KMS-11 (cell line): Measurements from ENCODE around the gene AQR.

ENCODE experiments used
- H2AFZ ChIP-seq: fragments of 200-600 bp; sonication (generic); 2 replicates; pipeline ENCODE4 v1.6.1; 2016; ENCODE audit warnings: antibody characterized with exemption, mixed run types, low read depth
- H3K27ac ChIP-seq: fragments of 200-600 bp; sonication (generic); 2 replicates; pipeline ENCODE4 v1.6.1; 2016; ENCODE audit warnings: mild to moderate bottlenecking, mixed run types
- H3K27me3 ChIP-seq: fragments of 200-600 bp; sonication (generic); 2 replicates; pipeline ENCODE4 v1.6.1; 2017; ENCODE audit warnings: mild to moderate bottlenecking, low read depth, mixed run types, moderate library complexity; ENCODE audit not compliant: insufficient read depth
- H3K36me3 ChIP-seq: fragments of 200-600 bp; sonication (generic); 2 replicates; pipeline ENCODE4 v1.6.1; 2017; ENCODE audit warnings: mild to moderate bottlenecking, mixed run types; ENCODE audit not compliant: insufficient read depth
- H3K4me1 ChIP-seq: fragments of 200-600 bp; sonication (generic); 2 replicates; pipeline ENCODE4 v1.6.1; 2016; ENCODE audit warnings: mild to moderate bottlenecking, low read depth, mixed run types; ENCODE audit not compliant: poor library complexity, severe bottlenecking
- H3K4me2 ChIP-seq: fragments of 200-600 bp; sonication (generic); 2 replicates; pipeline ENCODE4 v1.7.0; 2016; ENCODE audit warnings: mild to moderate bottlenecking, mixed run types
- H3K4me3 ChIP-seq: fragments of 200-600 bp; sonication (generic); IDR thresholded peaks from 2 replicates; pipeline ENCODE4 v1.6.1; 2017; ENCODE audit warnings: low read depth, low read length, mixed read lengths; ENCODE audit not compliant: insufficient read depth
- H3K79me2 ChIP-seq: fragments of 200-600 bp; sonication (generic); 2 replicates; pipeline ENCODE4 v1.6.1; 2016; ENCODE audit warnings: low read depth, mixed run types; ENCODE audit not compliant: insufficient read depth
- H3K9ac ChIP-seq: fragments of 200-600 bp; sonication (generic); 2 replicates; pipeline ENCODE4 v1.6.1; 2016; ENCODE audit warnings: mild to moderate bottlenecking, mixed run types
- H4K20me1 ChIP-seq: fragments of 200-600 bp; sonication (generic); 2 replicates; pipeline ENCODE4 v1.6.1; 2016; ENCODE audit warnings: mild to moderate bottlenecking, mixed run types; ENCODE audit not compliant: insufficient read depth
- TF ChIP-seq, protein P1 (sequence below): fragments of 200-600 bp; sonication (generic); conservative IDR thresholded peaks from 2 replicates; pipeline ENCODE4 v1.6.1; 2017; ENCODE audit warnings: low read depth, mild to moderate bottlenecking, antibody characterized with exemption, low read length, moderate library complexity, mixed read lengths

AQR gene

DNA sequence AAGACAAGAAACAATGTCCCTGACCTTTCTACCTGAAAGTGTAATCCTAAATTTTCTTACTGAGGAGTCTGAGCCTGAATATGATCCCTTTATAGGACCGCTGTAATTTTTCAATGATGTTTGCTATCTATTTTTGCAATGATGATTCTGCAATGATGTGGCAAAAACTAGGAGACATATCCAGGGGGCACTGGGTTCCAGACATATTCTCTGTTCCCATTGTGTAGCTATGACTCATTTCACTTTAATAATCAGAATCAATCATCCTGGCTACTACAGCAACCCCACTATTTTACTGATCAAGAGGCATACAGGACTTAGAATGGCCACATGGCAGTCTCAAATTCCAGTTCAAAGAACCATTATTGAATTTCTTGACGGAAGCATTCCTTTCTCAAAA is 85.9 kb downstream of the AQR start:
- Histone ChIP-seq H3K27ac (no peak overlapping the region), H3K4me2 (no peak overlapping the region), H3K4me1 (no peaks in the 10 kb centered on the region), H3K4me3 (no peak overlapping the region), H2AFZ (no peak overlapping the region), H3K9ac (no peak overlapping the region), H3K36me3 (peaks cover 9% of the 10 kb centered on the region; the same call in 1 of the 2 replicates), H3K79me2 (no peaks in the 10 kb centered on the region), H4K20me1 (no peaks in the 10 kb centered on the region), H3K27me3 (no peaks in the 10 kb centered on the region)
- TF ChIP-seq, protein P1, sequence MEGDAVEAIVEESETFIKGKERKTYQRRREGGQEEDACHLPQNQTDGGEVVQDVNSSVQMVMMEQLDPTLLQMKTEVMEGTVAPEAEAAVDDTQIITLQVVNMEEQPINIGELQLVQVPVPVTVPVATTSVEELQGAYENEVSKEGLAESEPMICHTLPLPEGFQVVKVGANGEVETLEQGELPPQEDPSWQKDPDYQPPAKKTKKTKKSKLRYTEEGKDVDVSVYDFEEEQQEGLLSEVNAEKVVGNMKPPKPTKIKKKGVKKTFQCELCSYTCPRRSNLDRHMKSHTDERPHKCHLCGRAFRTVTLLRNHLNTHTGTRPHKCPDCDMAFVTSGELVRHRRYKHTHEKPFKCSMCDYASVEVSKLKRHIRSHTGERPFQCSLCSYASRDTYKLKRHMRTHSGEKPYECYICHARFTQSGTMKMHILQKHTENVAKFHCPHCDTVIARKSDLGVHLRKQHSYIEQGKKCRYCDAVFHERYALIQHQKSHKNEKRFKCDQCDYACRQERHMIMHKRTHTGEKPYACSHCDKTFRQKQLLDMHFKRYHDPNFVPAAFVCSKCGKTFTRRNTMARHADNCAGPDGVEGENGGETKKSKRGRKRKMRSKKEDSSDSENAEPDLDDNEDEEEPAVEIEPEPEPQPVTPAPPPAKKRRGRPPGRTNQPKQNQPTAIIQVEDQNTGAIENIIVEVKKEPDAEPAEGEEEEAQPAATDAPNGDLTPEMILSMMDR = no peak

DNA sequence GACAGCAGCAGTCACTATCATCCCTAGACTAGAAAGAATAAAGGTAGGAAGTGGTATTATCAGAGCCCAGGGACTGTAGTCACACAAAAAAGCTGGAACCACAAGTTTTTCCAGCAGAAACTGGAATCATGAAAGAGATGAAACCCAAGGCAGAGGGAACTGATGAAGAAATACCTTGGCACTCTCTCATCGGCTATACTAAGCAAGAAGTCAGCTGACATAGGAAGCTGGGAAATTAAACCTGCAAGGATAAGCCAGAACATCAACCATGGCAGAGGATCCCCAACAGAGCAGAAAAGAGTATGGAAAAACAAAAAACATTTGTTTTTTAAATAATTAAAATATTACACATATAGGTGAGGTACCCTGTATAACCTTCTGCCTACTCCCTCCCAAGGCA is 86.5 kb downstream of the AQR start:
- H2AFZ ChIP-seq = no peak overlapping the region
- no peak overlapping the region for H3K4me2 ChIP-seq
- no peaks in the 10 kb centered on the region for H4K20me1 ChIP-seq
- TF ChIP-seq, protein P1 = no peak
- H3K4me1 ChIP-seq = no peaks in the 10 kb centered on the region
- H3K27me3 ChIP-seq = no peaks in the 10 kb centered on the region
- H3K4me3 ChIP-seq = no peak overlapping the region
- no peak overlapping the region for H3K27ac ChIP-seq
- H3K79me2 ChIP-seq = no peaks in the 10 kb centered on the region
- H3K9ac ChIP-seq = no peak overlapping the region
- H3K36me3 ChIP-seq = peaks cover 9% of the 10 kb centered on the region; the same call in 1 of the 2 replicates

DNA sequence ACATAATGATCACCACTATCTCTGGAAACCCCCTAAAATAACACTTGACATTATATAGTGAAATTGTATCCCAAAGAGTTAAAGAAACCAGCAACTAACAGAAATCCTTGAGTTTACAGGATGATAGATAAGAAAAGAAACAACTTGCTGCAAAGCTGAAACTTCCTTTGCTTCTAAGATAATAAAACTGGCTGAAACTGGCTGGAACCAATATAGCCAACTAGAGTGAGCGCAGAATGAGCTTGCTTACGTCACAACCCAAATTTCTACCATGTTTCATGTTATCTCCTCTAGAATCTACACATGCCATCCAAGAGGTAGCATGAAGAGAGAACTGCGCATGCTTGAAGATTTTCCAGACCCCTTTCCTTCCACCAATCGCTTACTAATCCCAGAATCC is 90.4 kb downstream of the AQR start:
- Histone ChIP-seq H3K9ac (no peak overlapping the region), H2AFZ (no peak overlapping the region), H3K36me3 (peaks cover 6% of the 10 kb centered on the region; the same call in 1 of the 2 replicates)

DNA sequence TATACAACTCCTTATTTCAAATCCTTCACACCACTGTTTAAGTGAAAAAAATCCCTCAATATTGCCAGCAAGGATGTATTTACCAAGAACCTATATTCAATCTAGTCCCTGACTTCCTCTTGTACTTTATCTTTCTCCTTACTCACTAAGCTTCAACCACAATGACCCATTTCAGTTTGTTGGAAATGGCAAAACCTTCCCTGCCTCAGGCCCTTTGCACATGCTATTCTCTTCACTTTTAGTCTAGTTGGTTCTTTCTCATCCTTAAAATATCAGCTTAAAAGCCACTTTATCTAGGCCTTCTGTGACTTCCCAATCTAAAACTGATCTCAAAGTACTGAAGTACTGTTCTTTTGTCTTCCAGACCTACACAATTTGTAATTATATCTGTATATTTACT is 92.9 kb downstream of the AQR start:
- TF ChIP-seq, protein P1 = no peak
- H4K20me1 ChIP-seq = no peaks in the 10 kb centered on the region
- no peak overlapping the region for H3K4me3 ChIP-seq
- no peak overlapping the region for H3K4me2 ChIP-seq
- no peak overlapping the region for H2AFZ ChIP-seq
- no peaks in the 10 kb centered on the region for H3K4me1 ChIP-seq
- H3K27me3 ChIP-seq = no peaks in the 10 kb centered on the region
- H3K79me2 ChIP-seq = no peaks in the 10 kb centered on the region
- no peak overlapping the region for H3K9ac ChIP-seq
- no peak overlapping the region for H3K27ac ChIP-seq
- H3K36me3 ChIP-seq = peaks cover 10% of the 10 kb centered on the region; the same call in 1 of the 2 replicates

More for the DNA sequence above, 90.4 kb downstream of the AQR start:
- no peak overlapping the region for H3K4me2 ChIP-seq
- H3K27me3 ChIP-seq = no peaks in the 10 kb centered on the region
- no peak overlapping the region for H3K4me3 ChIP-seq
- H3K79me2 ChIP-seq = no peaks in the 10 kb centered on the region
- TF ChIP-seq, protein P1 = no peak
- H3K4me1 ChIP-seq = no peaks in the 10 kb centered on the region
- H4K20me1 ChIP-seq = no peaks in the 10 kb centered on the region
- no peak overlapping the region for H3K27ac ChIP-seq
